Ishikawa (cell line): ENCODE results near the gene REN.

ENCODE experiments used
- CEBPB ChIP-seq: IDR thresholded peaks from 2 replicates; pipeline ENCODE4 v1.6.1; 2012
- CREB1 ChIP-seq: IDR thresholded peaks from 2 replicates; pipeline ENCODE4 v1.6.1; 2012; ENCODE audit warnings: low read depth
- EGR1 ChIP-seq: IDR thresholded peaks from 2 replicates; pipeline ENCODE4 v1.6.1; 2012
- EP300 ChIP-seq: IDR thresholded peaks from 2 replicates; pipeline ENCODE4 v1.6.1; 2012; ENCODE audit warnings: borderline replicate concordance
- FOXM1 ChIP-seq: IDR thresholded peaks from 2 replicates; pipeline ENCODE4 v1.6.1; 2012; ENCODE audit warnings: low read depth, borderline replicate concordance
- MAX ChIP-seq: IDR thresholded peaks from 2 replicates; pipeline ENCODE4 v1.6.1; 2012
- NFIC ChIP-seq: IDR thresholded peaks from 2 replicates; pipeline ENCODE4 v1.6.1; 2012
- RAD21 ChIP-seq: IDR thresholded peaks from 2 replicates; pipeline ENCODE4 v1.6.1; 2012; ENCODE audit warnings: low read depth
- REST ChIP-seq: IDR thresholded peaks from 2 replicates; pipeline ENCODE4 v1.6.1; 2012; ENCODE audit warnings: low read depth, mild to moderate bottlenecking
- TAF1 ChIP-seq: IDR thresholded peaks from 2 replicates; pipeline ENCODE4 v1.6.1; 2012; ENCODE audit warnings: low read depth, mild to moderate bottlenecking
- TCF12 ChIP-seq: IDR thresholded peaks from 2 replicates; pipeline ENCODE4 v1.6.1; 2012; ENCODE audit warnings: low read depth
- TEAD4 ChIP-seq: IDR thresholded peaks from 2 replicates; pipeline ENCODE4 v1.6.1; 2012
- USF1 ChIP-seq: IDR thresholded peaks from 2 replicates; pipeline ENCODE4 v1.6.1; 2012
- YY1 ChIP-seq: IDR thresholded peaks from 2 replicates; pipeline ENCODE4 v1.6.1; 2012; ENCODE audit warnings: low read depth
- ZBTB7A ChIP-seq: IDR thresholded peaks from 2 replicates; pipeline ENCODE4 v1.6.1; 2012; ENCODE audit warnings: low read depth

Gene REN

GRCh38 chr1:204197068-204197467 is 30.9 kb upstream of the REN start:
- TF ChIP-seq YY1 = no peak
- TF ChIP-seq MAX = no peak
- no peak for TF ChIP-seq ZBTB7A
- no peak for TF ChIP-seq USF1
- no peak for TF ChIP-seq RAD21
- no peak for TF ChIP-seq TEAD4
- TF ChIP-seq EGR1 = no peak
- TF ChIP-seq FOXM1 = no peak
- no peak for TF ChIP-seq CEBPB
- TF ChIP-seq REST = no peak
- TF ChIP-seq CREB1 = no peak
- no peak for TF ChIP-seq TCF12
- TF ChIP-seq TAF1 = no peak
- no peak for TF ChIP-seq NFIC
- TF ChIP-seq EP300 = no peak

GRCh38 chr1:204196068-204196795 is 30.1 kb upstream of the REN start, which contains the start of gene KISS1:
TSS of gene KISS1 (minus strand) at chr1:204196491. CDS start at chr1:204192876, 3,615 bp downstream.
- TF ChIP-seq FOXM1 (no peak), YY1 (no peak), TAF1 (no peak)

- TF ChIP-seq MAX (no peak), REST (no peak), TAF1 (no peak), USF1 (no peak), ZBTB7A (no peak), CREB1 (no peak), CEBPB (no peak), RAD21 (no peak), FOXM1 (no peak), TCF12 (no peak), YY1 (no peak), EGR1 (no peak), EP300 (no peak), NFIC (no peak)
These were observed 28.6 kb upstream of the REN start for GRCh38 chr1:204194771-204195170.

- TF ChIP-seq NFIC (no peak), TAF1 (no peak)
These were observed 27.9 kb upstream of the REN start for GRCh38 chr1:204194080-204194479.

- TF ChIP-seq CEBPB = no peak
These were observed 26.6 kb upstream of the REN start for GRCh38 chr1:204192589-204193352.

GRCh38 chr1:204192046-204192445 is 25.9 kb upstream of the REN start:
- peak; percentile 29; the same call in 1 of the 2 replicates for TF ChIP-seq CEBPB
- peak; percentile 87 for TF ChIP-seq NFIC
- TF ChIP-seq TCF12 = peak; percentile 82
- TF ChIP-seq USF1 = no peak
- TF ChIP-seq TEAD4 = peak; percentile 35; the same call in 1 of the 2 replicates
- TF ChIP-seq EGR1 = no peak
- peak; percentile 45; the same call in 1 of the 2 replicates for TF ChIP-seq EP300
